Cortex of kidney (tissue), 1 donor: Measurements from ENCODE around the gene PRKACA.
"Not testable (repeated sequence)": the region's sequence is repeated elsewhere in the genome, so short reads cannot be mapped to it uniquely, and the experiment has no call there.

ENCODE experiments used
- DNase-seq: peaks from one replicate; lab custom pipeline; 2025; lab: John Stamatoyannopoulos, UW

Gene PRKACA

GRCh38 chr19:14048443-14049153 is 69.0 kb downstream of the PRKACA start:
- DNase-seq = no peak

- not testable (repeated sequence) for DNase-seq
Measured at GRCh38 chr19:14047866-14048265, 69.7 kb downstream of the PRKACA start.

- not testable (repeated sequence) for DNase-seq
Measured at GRCh38 chr19:14042659-14043608, 74.6 kb downstream of the PRKACA start.
